Activated naive CD4-positive, alpha-beta T cell treated with anti-CD3 and anti-CD28 coated beads, Interleukin-2, amount 50 U/mL, for 72 hours (primary cell): ENCODE results near the gene BPIFB4. TPM values are rescaled to one million over a fixed set of nuclear protein-coding genes. Genes with fewer than 3 reads are reported as not detected.
"Not testable (repeated sequence)": the region's sequence is repeated elsewhere in the genome, so short reads cannot be mapped to it uniquely, and the experiment has no call there.

ENCODE experiments used
- ATAC-seq, 2 donors: fragments of 150-1000 bp; cut with Tn5 transposase; 2 replicates each; pipeline ENCODE4 v1.10.0; 2021; ENCODE audit warnings: mild to moderate bottlenecking in 2 of 2, moderate library complexity in 2 of 2
- DNase-seq, 2 donors: peaks; one replicate each; pipeline ENCODE4 v3.0.0; 2021 to 2022; ENCODE audit warnings: low spot score in 2 of 2
- H3K27ac Mint-ChIP-seq, 2 donors: one replicate each; pipeline ENCODE4 v1.8.0; 2022; ENCODE audit warnings: mild to moderate bottlenecking in 2 of 2, mixed read lengths in 2 of 2
- H3K36me3 Mint-ChIP-seq, 2 donors: one replicate each; pipeline ENCODE4 v1.8.0; 2022; ENCODE audit warnings: mixed read lengths in 2 of 2
- H3K9me3 Mint-ChIP-seq, 2 donors: one replicate each; pipeline ENCODE4 v1.8.0; 2022; ENCODE audit warnings: mixed read lengths in 2 of 2
- total RNA-seq, 2 donors: library from RNA; stranded (reverse); gene quantifications; one replicate each; pipeline ENCODE4 v1.2.3, GENCODE V29; 2022

BPIFB4 gene
- not detected for total RNA-seq

GRCh38 chr20:33079259-33079658, at the start of gene BPIFB4:
BPIFB4 (plus strand) TSS chr20:33079643; CDS start chr20:33081527, 1,884 bp downstream.
- DNase-seq, result no peak

GRCh38 chr20:33030076-33030475, 49.4 kb upstream of the BPIFB4 start:
- ATAC-seq, result no peak
- no peaks in the 10 kb centered on the region for H3K36me3 Mint-ChIP-seq
- no peak for DNase-seq

More at GRCh38 chr20:33079259-33079658, at the start of gene BPIFB4:
- Mint-ChIP-seq H3K36me3 (no peaks in the 10 kb centered on the region), H3K27ac (peak within 1 kb of the TSS in 1 of 2 donors; percentile 15), H3K9me3 (no peaks in the 10 kb centered on the region)
- ATAC-seq, result no peak

GRCh38 chr20:33030569-33030968, 48.9 kb upstream of the BPIFB4 start:
- ATAC-seq (no peak), DNase-seq (no peak)
- H3K9me3 Mint-ChIP-seq, result peaks cover 4 to 5% of the 10 kb centered on the region in 2 donors
- H3K36me3 Mint-ChIP-seq, result no peaks in the 10 kb centered on the region
- no peak overlapping the region for H3K27ac Mint-ChIP-seq

More at GRCh38 chr20:33030076-33030475, 49.4 kb upstream of the BPIFB4 start:
- Mint-ChIP-seq H3K9me3 (peaks cover 4 to 5% of the 10 kb centered on the region in 2 donors), H3K27ac (no peak overlapping the region)

GRCh38 chr20:33031531-33031930, 47.9 kb upstream of the BPIFB4 start, which contains the start of gene BPIFB6:
BPIFB6 (plus strand) TSS chr20:33031648; CDS start chr20:33031648, 0 bp downstream.
- no peak for ATAC-seq
- DNase-seq, result no peak
- peak within 1 kb of the TSS in 1 of 2 donors; percentile 30 for H3K27ac Mint-ChIP-seq

GRCh38 chr20:33032555-33032954, 46.9 kb upstream of the BPIFB4 start:
- H3K9me3 Mint-ChIP-seq, result peaks cover 4 to 5% of the 10 kb centered on the region in 2 donors
- peak overlapping the region in 1 of 2 donors; percentile 30 for H3K27ac Mint-ChIP-seq
- no peak for ATAC-seq
- H3K36me3 Mint-ChIP-seq, result no peaks in the 10 kb centered on the region
- no peak for DNase-seq

More at GRCh38 chr20:33031531-33031930, 47.9 kb upstream of the BPIFB4 start, which contains the start of gene BPIFB6:
- Mint-ChIP-seq H3K36me3 (no peaks in the 10 kb centered on the region), H3K9me3 (peaks cover 4 to 5% of the 10 kb centered on the region in 2 donors)

DNA sequence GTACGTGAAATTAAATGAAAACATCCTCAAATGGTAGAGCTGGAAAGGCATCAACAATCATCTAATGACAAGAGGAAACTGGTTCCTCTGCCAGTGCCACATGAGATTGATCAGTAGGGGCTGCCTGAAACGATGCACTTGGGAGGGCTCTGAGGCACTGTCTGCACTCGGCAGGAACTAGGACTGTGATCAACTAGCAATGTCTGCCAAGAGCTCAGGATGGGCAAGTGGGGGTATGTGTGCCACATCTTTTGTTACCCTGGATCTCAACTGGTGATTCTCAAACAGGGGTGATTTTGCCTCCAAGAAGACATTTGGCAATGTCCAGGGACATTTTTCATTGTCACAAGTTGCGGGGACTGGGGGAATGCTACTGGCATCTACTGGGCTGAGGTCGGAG, 46.1 kb upstream of the BPIFB4 start:
- H3K36me3 Mint-ChIP-seq, result no peaks in the 10 kb centered on the region
- H3K9me3 Mint-ChIP-seq, result peaks cover 4 to 11% of the 10 kb centered on the region in 2 donors
- H3K27ac Mint-ChIP-seq, result no peak overlapping the region
- ATAC-seq (no peak), DNase-seq (no peak)

GRCh38 chr20:33034115-33034514, 45.3 kb upstream of the BPIFB4 start:
- ATAC-seq (no peak), DNase-seq (no peak)
- Mint-ChIP-seq H3K27ac (no peak overlapping the region), H3K9me3 (peaks cover 4 to 14% of the 10 kb centered on the region in 2 donors), H3K36me3 (no peaks in the 10 kb centered on the region)

GRCh38 chr20:33034901-33035492, 44.4 kb upstream of the BPIFB4 start:
- Mint-ChIP-seq H3K36me3 (no peaks in the 10 kb centered on the region), H3K9me3 (peaks cover 4 to 14% of the 10 kb centered on the region in 2 donors), H3K27ac (no peak overlapping the region)
- ATAC-seq (no peak), DNase-seq (no peak)

GRCh38 chr20:33037456-33037855, 42.0 kb upstream of the BPIFB4 start:
- DNase-seq (no peak), ATAC-seq (no peak)
- Mint-ChIP-seq H3K27ac (no peak overlapping the region), H3K9me3 (peaks cover 4 to 14% of the 10 kb centered on the region in 2 donors), H3K36me3 (no peaks in the 10 kb centered on the region)

DNA sequence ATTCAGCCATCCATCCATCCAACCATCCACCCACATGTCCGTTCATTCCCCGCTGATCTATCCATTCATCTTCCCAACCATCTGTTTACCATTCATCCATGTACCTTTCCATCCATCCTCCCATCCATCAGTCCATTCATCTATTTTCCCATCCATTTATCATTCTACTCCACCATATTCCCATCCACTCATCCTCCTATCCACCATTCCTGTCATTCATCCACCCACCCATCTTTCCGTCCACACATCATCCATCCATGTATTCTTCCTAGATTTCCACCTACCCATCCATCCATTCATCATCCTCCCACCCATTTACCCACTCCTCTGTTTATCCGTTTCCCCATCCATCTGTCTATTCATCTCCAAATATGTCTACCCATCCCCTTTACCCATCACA, 41.2 kb upstream of the BPIFB4 start:
- Mint-ChIP-seq H3K9me3 (peaks cover 2 to 12% of the 10 kb centered on the region in 2 donors), H3K36me3 (no peaks in the 10 kb centered on the region), H3K27ac (no peak overlapping the region)
- DNase-seq, result no peak
- ATAC-seq, result no peak

- Mint-ChIP-seq H3K27ac (no peak overlapping the region), H3K36me3 (peaks cover 6 to 12% of the 10 kb centered on the region in 2 donors), H3K9me3 (peaks cover 12 to 22% of the 10 kb centered on the region in 2 donors)
- ATAC-seq, result no peak
- DNase-seq, result no peak
Observed at GRCh38 chr20:33042430-33042829, 37.0 kb upstream of the BPIFB4 start.

GRCh38 chr20:33042983-33043730, 36.3 kb upstream of the BPIFB4 start:
- no peak for ATAC-seq
- Mint-ChIP-seq H3K36me3 (peaks cover 6 to 12% of the 10 kb centered on the region in 2 donors), H3K27ac (no peak overlapping the region), H3K9me3 (peaks cover 12 to 17% of the 10 kb centered on the region in 2 donors)
- no peak for DNase-seq

GRCh38 chr20:33043731-33044181, 35.7 kb upstream of the BPIFB4 start:
- Mint-ChIP-seq H3K27ac (no peak overlapping the region), H3K36me3 (peaks cover 6 to 12% of the 10 kb centered on the region in 2 donors), H3K9me3 (peaks cover 12% of the 10 kb centered on the region in 2 donors)
- ATAC-seq (no peak), DNase-seq (no peak)

GRCh38 chr20:33045129-33045721, 34.2 kb upstream of the BPIFB4 start:
- Mint-ChIP-seq H3K9me3 (peaks cover 12% of the 10 kb centered on the region in 2 donors), H3K36me3 (peaks cover 6 to 12% of the 10 kb centered on the region in 2 donors)
- not testable (repeated sequence) for ATAC-seq, H3K27ac Mint-ChIP-seq, DNase-seq

GRCh38 chr20:33046412-33046811, 33.0 kb upstream of the BPIFB4 start:
- peaks cover 6 to 12% of the 10 kb centered on the region in 2 donors for H3K36me3 Mint-ChIP-seq
- ATAC-seq (no peak), DNase-seq (no peak)
- H3K27ac Mint-ChIP-seq, result no peak overlapping the region
- H3K9me3 Mint-ChIP-seq, result peaks cover 12% of the 10 kb centered on the region in 2 donors

DNA sequence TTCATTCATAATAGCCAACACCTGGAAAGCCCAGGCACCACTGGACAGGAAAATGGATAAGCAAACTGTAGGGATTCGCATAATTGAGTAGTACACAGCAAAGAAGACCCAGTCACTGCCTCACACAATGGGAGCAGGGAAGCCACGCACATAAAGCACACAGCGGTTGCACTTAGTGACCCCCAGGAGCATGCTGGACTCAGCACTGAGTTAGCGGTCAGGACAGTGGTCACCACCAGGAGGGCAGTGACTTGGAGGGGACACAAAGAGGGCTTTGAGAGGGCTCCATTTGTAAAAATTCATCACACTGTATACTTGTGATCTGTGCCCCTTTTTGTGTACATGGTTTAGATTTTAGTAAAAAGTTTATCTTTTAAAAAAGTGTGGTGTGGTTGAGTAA, 28.1 kb upstream of the BPIFB4 start:
- no peak overlapping the region for H3K27ac Mint-ChIP-seq
- no peaks in the 10 kb centered on the region for H3K36me3 Mint-ChIP-seq
- no peak for DNase-seq
- no peaks in the 10 kb centered on the region for H3K9me3 Mint-ChIP-seq
- no peak for ATAC-seq
